HCT116 (cell line): Measurements from ENCODE around the gene BCKDHB. TPM values are rescaled to one million over a fixed set of nuclear protein-coding genes. Genes with fewer than 3 reads are reported as not detected.

ENCODE experiments used
- ATAC-seq: fragments of 200-7000 bp; cut with Tn5 transposase; 2 replicates; pipeline ENCODE4 v1.9.1; 2020; ENCODE audit warnings: mild to moderate bottlenecking, moderate library complexity
- BruUV-seq: library from RNA; stranded (reverse); fragments of 400-500 nt; replicated peaks from 2 replicates; lab custom pipeline; 2021; lab: Mats Ljungman, UMichigan
- CTCF ChIA-PET: fragments of 300-600 bp; sonication (Branson Sonifier 250); formaldehyde crosslinking; loops from one replicate; lab custom pipeline; 2021; ENCODE audit warnings: antibody characterized with exemption; lab: Charles Lee
- POLR2A ChIA-PET: fragments of 300-600, 350-600 bp; sonication (Branson Sonifier 250); formaldehyde crosslinking; loops from one replicate; lab custom pipeline; 2021; ENCODE audit warnings: antibody characterized with exemption; lab: Charles Lee
- RAD21 ChIA-PET, 2 experiments: fragments of 300-600 bp; sonication (Branson Sonifier 250); formaldehyde crosslinking; loops; one replicate each; lab custom pipeline; 2023; ENCODE audit warnings: low total read pairs in 2 of 2; ENCODE audit not compliant: uncharacterized antibody in 2 of 2, unreplicated experiment in 2 of 2, low non-redundant PET in 1 of 2; lab: Charles Lee
- DNase-seq: peaks from one replicate; pipeline ENCODE4 v3.0.0-alpha.2; 2010; ENCODE audit warnings: low read depth, low spot score
- H2AFZ ChIP-seq: fragments of 200-600 bp; shearing (Covaris generic), sonication (generic); 2 replicates; pipeline ENCODE4 v1.6.1; 2017; ENCODE audit warnings: low read depth, mixed run types, mixed read lengths, antibody characterized with exemption, low read length; ENCODE audit not compliant: poor library complexity, severe bottlenecking
- H3K27ac ChIP-seq: 2 replicates; pipeline ENCODE4 v1.5.1; 2012; ENCODE audit warnings: low read depth, low read length
- H3K27me3 ChIP-seq: fragments of 200-600 bp; sonication (generic); 2 replicates; pipeline ENCODE4 v1.6.1; 2016; ENCODE audit warnings: mixed run types, low read length, mixed read lengths; ENCODE audit not compliant: insufficient read depth
- H3K36me3 ChIP-seq, 2 experiments: fragments of 200-500 bp in 1 of 2; fragments of 200-600 bp in 1 of 2; sonication (Bioruptor generic) in 1 of 2; sonication (generic) in 1 of 2; 2 replicates each; pipeline versions ENCODE4 v1.5.1 to v1.6.1; 2014 to 2016; ENCODE audit warnings: low read length in 2 of 2, inconsistent platforms in 1 of 2, mixed read lengths in 1 of 2, mixed run types in 1 of 2; ENCODE audit not compliant: insufficient read depth in 2 of 2, control insufficient read depth in 1 of 2
- H3K4me1 ChIP-seq, 2 experiments: fragments of 200-600 bp in 1 of 2; sonication (generic) in 1 of 2; 2 replicates each; pipeline versions ENCODE4 v1.5.1 to v1.6.1; 2012 to 2017; ENCODE audit warnings: low read length in 2 of 2, inconsistent platforms in 1 of 2, mild to moderate bottlenecking in 1 of 2, mixed read lengths in 1 of 2, mixed run types in 1 of 2, moderate library complexity in 1 of 2; ENCODE audit not compliant: insufficient read depth in 2 of 2, control insufficient read depth in 1 of 2
- H3K4me2 ChIP-seq: fragments of 200-600 bp; sonication (generic); 2 replicates; pipeline ENCODE4 v1.6.1; 2017; ENCODE audit warnings: mixed run types, low read length, mixed read lengths
- H3K4me3 ChIP-seq, 2 experiments: fragments of 200-600 bp in 1 of 2; sonication (generic) in 1 of 2; replicated peaks in 1 of 2; 2 replicates each; pipeline ENCODE4 v1.5.1; 2011 to 2016; ENCODE audit warnings: low read length in 2 of 2, control low read depth in 1 of 2, low read depth in 1 of 2, mild to moderate bottlenecking in 1 of 2, mixed read lengths in 1 of 2, mixed run types in 1 of 2
- H3K79me2 ChIP-seq: fragments of 200-600 bp; sonication (generic); 2 replicates; pipeline ENCODE4 v1.6.1; 2017; ENCODE audit warnings: mild to moderate bottlenecking, mixed run types, low read length, moderate library complexity, mixed read lengths; ENCODE audit not compliant: insufficient read depth
- H3K9ac ChIP-seq: fragments of 200-600 bp; sonication (generic); 2 replicates; pipeline ENCODE4 v1.6.1; 2016; ENCODE audit warnings: low read length, mixed read lengths
- H3K9me2 ChIP-seq: fragments of 200-600 bp; sonication (generic), shearing (Covaris generic); 2 replicates; pipeline ENCODE4 v1.6.1; 2017; ENCODE audit warnings: mixed run types, mild to moderate bottlenecking, moderate library complexity; ENCODE audit not compliant: insufficient read depth
- H3K9me3 ChIP-seq, 2 experiments: fragments of 200-500 bp in 1 of 2; fragments of 200-600 bp in 1 of 2; sonication (Bioruptor generic) in 1 of 2; sonication (generic) in 1 of 2; 2 replicates each; pipeline ENCODE4 v1.6.1; 2014 to 2017; ENCODE audit warnings: low read length in 2 of 2, mixed read lengths in 2 of 2, inconsistent platforms in 1 of 2, low read depth in 1 of 2, mild to moderate bottlenecking in 1 of 2, mixed run types in 1 of 2, moderate library complexity in 1 of 2; ENCODE audit not compliant: control insufficient read depth in 1 of 2, insufficient read depth in 1 of 2
- H4K20me1 ChIP-seq: fragments of 200-600 bp; sonication (generic), shearing (Covaris generic); 2 replicates; pipeline ENCODE4 v1.6.1; 2017; ENCODE audit warnings: mixed run types, mild to moderate bottlenecking, moderate library complexity; ENCODE audit not compliant: insufficient read depth
- ATF3 ChIP-seq: IDR thresholded peaks from 2 replicates; pipeline ENCODE4 v1.6.1; 2012
- CTCF ChIP-seq, 3 experiments: fragments of 200-600 bp in 1 of 3; sonication (generic) in 1 of 3; IDR thresholded peaks in 2 of 3; conservative IDR thresholded peaks in 1 of 3; 2 replicates each; pipeline ENCODE4 v1.5.1; 2012 to 2017; ENCODE audit warnings: low read depth in 2 of 3, low read length in 2 of 3, antibody characterized with exemption in 1 of 3, borderline replicate concordance in 1 of 3, control low read depth in 1 of 3, mild to moderate bottlenecking in 1 of 3, mixed read lengths in 1 of 3, mixed run types in 1 of 3, moderate library complexity in 1 of 3; ENCODE audit not compliant: insufficient read depth in 1 of 3
- EGR1 ChIP-seq: IDR thresholded peaks from 2 replicates; pipeline ENCODE4 v1.6.1; 2012; ENCODE audit warnings: low read depth
- EZH2 ChIP-seq: fragments of 200-600 bp; sonication (generic); IDR thresholded peaks from 2 replicates; pipeline ENCODE4 v1.6.1; 2017; ENCODE audit warnings: antibody characterized with exemption, mixed run types
- EZH2phosphoT487 ChIP-seq: fragments of 200-600 bp; IDR thresholded peaks from 2 replicates; pipeline ENCODE4 v1.6.1; 2018; ENCODE audit warnings: antibody characterized with exemption, borderline replicate concordance
- POLR2AphosphoS5 ChIP-seq: IDR thresholded peaks from 2 replicates; pipeline ENCODE4 v1.6.1; 2011; ENCODE audit warnings: mild to moderate bottlenecking, low read depth, low read length, moderate library complexity
- RAD21 ChIP-seq: IDR thresholded peaks from 2 replicates; pipeline ENCODE4 v1.6.1; 2012; ENCODE audit warnings: low read depth, mild to moderate bottlenecking
- REST ChIP-seq: IDR thresholded peaks from 2 replicates; pipeline ENCODE4 v1.6.1; 2012; ENCODE audit warnings: low read depth
- SP1 ChIP-seq: IDR thresholded peaks from 2 replicates; pipeline ENCODE4 v1.6.1; 2012; ENCODE audit warnings: low read depth
- SRF ChIP-seq: IDR thresholded peaks from 2 replicates; pipeline ENCODE4 v1.6.1; 2012; ENCODE audit warnings: low read depth
- YY1 ChIP-seq: IDR thresholded peaks from 2 replicates; pipeline ENCODE4 v1.6.1; 2011; ENCODE audit warnings: low read length, low read depth, moderate library complexity, mild to moderate bottlenecking; ENCODE audit not compliant: insufficient replicate concordance; ENCODE audit errors: extremely low read depth
- ZBTB33 ChIP-seq: IDR thresholded peaks from 2 replicates; pipeline ENCODE4 v1.6.1; 2011; ENCODE audit warnings: mild to moderate bottlenecking, low read length, moderate library complexity; ENCODE audit not compliant: insufficient replicate concordance; ENCODE audit errors: extremely low read depth
- ZFX ChIP-seq: fragments of 450-650 bp; IDR thresholded peaks from 2 replicates; pipeline ENCODE4 v1.6.1; 2017
- intact Hi-C: fragments of 100-400 bp; cut with micrococcal nuclease; formaldehyde crosslinking; loops from 2 replicates; pipeline ENCODE4 v1.10.0; 2022
- total RNA-seq: library from RNA; stranded (reverse); gene quantifications from one replicate; pipeline ENCODE4 v1.2.1, GENCODE V29; 2021; ENCODE audit not compliant: unreplicated experiment

The BCKDHB gene
- total RNA-seq, 1 experiment from 2014 or later, result 11.2 TPM

GRCh38 chr6:80276861-80277260 is 170.4 kb downstream of the BCKDHB start:
- Histone ChIP-seq H3K79me2 (no peaks in the 10 kb centered on the region), H2AFZ (no peak overlapping the region), H3K27me3 (no peaks in the 10 kb centered on the region), H3K9ac (no peak overlapping the region), H3K9me3 (no peaks in the 10 kb centered on the region), H3K27ac (no peak overlapping the region), H3K4me3 (no peak overlapping the region), H3K4me1 (no peaks in the 10 kb centered on the region), H4K20me1 (no peaks in the 10 kb centered on the region), H3K36me3 (no peaks in the 10 kb centered on the region), H3K9me2 (no peaks in the 10 kb centered on the region), H3K4me2 (no peak overlapping the region)
- ATAC-seq, result no peak
- POLR2A ChIA-PET, result no interaction called here
- intact Hi-C loops, result no loop called here
- no TSS peak for BruUV-seq
- CTCF ChIA-PET, result no interaction called here
- RAD21 ChIA-PET, result no interaction called here
- DNase-seq, result no peak
- TF ChIP-seq SP1 (no peak), YY1 (no peak)

GRCh38 chr6:80277501-80277900 is 171.0 kb downstream of the BCKDHB start:
- ATAC-seq (no peak), DNase-seq (no peak)
- no peak overlapping the region for H3K9ac ChIP-seq
- H2AFZ ChIP-seq, result no peak overlapping the region
- no peaks in the 10 kb centered on the region for H3K36me3 ChIP-seq
- no peak overlapping the region for H3K4me2 ChIP-seq
- no peaks in the 10 kb centered on the region for H3K9me2 ChIP-seq
- ChIA-PET CTCF (no interaction called here), POLR2A (no interaction called here), RAD21 (no interaction called here)
- no peaks in the 10 kb centered on the region for H3K27me3 ChIP-seq
- no peaks in the 10 kb centered on the region for H3K9me3 ChIP-seq
- no peaks in the 10 kb centered on the region for H4K20me1 ChIP-seq
- H3K79me2 ChIP-seq, result no peaks in the 10 kb centered on the region
- no peaks in the 10 kb centered on the region for H3K4me1 ChIP-seq
- no TSS peak for BruUV-seq
- intact Hi-C loops, result no loop called here
- H3K27ac ChIP-seq, result no peak overlapping the region
- H3K4me3 ChIP-seq, result no peak overlapping the region
- TF ChIP-seq EGR1 (no peak), SRF (no peak), POLR2AphosphoS5 (no peak), EZH2phosphoT487 (no peak), ZFX (no peak), RAD21 (no peak), SP1 (no peak), CTCF (IDR thresholded peaks at IDR 0.05 in 2 of 3, conservative IDR thresholded peaks at IDR 0.05 in 1 of 3; ENCODE audit: borderline replicate concordance in 1 of 3, insufficient read depth in 1 of 3, low read depth in 2 of 3, low read length in 2 of 3) (no peak), ATF3 (no peak), EZH2 (no peak), REST (no peak), ZBTB33 (no peak)
